ENCODE data around the gene CHPF2. TPM values are rescaled to one million over a fixed set of nuclear protein-coding genes. Genes with fewer than 3 reads are reported as not detected.

Gene CHPF2
- total RNA-seq, 1 experiment from 2014 or later = 19.5 TPM

DNA sequence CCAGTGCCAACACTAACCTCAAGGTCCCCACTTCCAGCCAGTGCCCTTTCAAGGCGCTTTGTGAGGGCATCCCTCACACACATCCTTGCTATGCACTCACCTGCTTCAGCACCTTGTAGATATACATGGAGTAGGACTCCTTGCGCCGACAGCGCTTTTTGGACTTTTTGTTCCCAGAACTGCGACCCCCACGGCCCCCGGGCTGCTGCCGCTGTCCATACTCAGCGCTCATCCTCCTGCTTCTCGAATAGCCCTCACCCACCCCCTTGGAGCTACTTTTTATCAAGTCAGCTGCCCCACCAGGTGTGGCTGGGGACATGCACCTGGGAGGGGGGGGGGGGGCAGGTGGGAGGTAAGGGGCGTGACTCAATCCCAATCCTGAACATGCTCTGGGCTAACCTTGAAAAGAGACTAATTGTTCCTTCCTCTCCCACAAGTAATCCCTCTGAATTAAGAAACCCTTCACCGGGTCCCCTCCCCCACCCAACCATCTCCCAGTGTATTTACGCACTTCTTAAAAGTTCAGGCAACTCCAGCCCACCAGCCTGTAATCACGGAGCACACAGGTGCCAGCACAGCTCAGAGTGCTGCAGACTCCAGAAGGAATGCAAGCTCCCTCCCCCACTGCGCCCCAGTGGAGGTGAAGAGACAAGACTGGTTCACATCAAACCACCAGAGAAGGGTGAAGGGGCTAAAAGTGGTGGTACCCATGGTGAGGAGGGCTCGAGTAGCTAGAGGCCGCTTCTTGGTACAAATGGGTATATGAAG lies 22.0 kb upstream of the CHPF2 start, which contains the start of gene H2BK1:
Gene H2BK1, minus strand, starts transcription at position 402 of the 768 bp plus-strand sequence. Its CDS starts 170 bp downstream, at position 232.
- H3K79me2 ChIP-seq (ENCODE audit: insufficient read depth, low read length) = no peaks in the 10 kb centered on the region
- peaks cover 14 to 25% of the 10 kb centered on the region in 2 experiments; a peak in 3 of 4 replicates for H3K36me3 ChIP-seq (ENCODE audit: control insufficient read depth in 1 of 2, insufficient read depth in 2 of 2, low read length in 2 of 2)
- TF ChIP-seq, protein P1, sequence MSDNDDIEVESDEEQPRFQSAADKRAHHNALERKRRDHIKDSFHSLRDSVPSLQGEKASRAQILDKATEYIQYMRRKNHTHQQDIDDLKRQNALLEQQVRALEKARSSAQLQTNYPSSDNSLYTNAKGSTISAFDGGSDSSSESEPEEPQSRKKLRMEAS (IDR thresholded peaks at IDR 0.05) = no peak
- TF ChIP-seq, protein P2, sequence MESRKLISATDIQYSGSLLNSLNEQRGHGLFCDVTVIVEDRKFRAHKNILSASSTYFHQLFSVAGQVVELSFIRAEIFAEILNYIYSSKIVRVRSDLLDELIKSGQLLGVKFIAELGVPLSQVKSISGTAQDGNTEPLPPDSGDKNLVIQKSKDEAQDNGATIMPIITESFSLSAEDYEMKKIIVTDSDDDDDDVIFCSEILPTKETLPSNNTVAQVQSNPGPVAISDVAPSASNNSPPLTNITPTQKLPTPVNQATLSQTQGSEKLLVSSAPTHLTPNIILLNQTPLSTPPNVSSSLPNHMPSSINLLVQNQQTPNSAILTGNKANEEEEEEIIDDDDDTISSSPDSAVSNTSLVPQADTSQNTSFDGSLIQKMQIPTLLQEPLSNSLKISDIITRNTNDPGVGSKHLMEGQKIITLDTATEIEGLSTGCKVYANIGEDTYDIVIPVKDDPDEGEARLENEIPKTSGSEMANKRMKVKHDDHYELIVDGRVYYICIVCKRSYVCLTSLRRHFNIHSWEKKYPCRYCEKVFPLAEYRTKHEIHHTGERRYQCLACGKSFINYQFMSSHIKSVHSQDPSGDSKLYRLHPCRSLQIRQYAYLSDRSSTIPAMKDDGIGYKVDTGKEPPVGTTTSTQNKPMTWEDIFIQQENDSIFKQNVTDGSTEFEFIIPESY (IDR thresholded peaks at IDR 0.05; ENCODE audit: extremely low read depth, insufficient replicate concordance, low read length) = no peak
- TF ChIP-seq SRF (IDR thresholded peaks at IDR 0.05; ENCODE audit: low read depth) = no peak
- no peak for TF ChIP-seq EZH2phosphoT487 (IDR thresholded peaks at IDR 0.05; ENCODE audit: borderline replicate concordance)
- no peak for TF ChIP-seq CBX3 (IDR thresholded peaks at IDR 0.05; ENCODE audit: low read depth)
- no peaks in the 10 kb centered on the region for H3K27me3 ChIP-seq (ENCODE audit: insufficient read depth, low read length)
- no peak within 1 kb of the TSS for H3K27ac ChIP-seq (ENCODE audit: low read depth, low read length)
- DNase-seq (ENCODE audit: low read depth, low spot score) (no peak), ATAC-seq (no peak)
- H3K9ac ChIP-seq (ENCODE audit: low read length) = no peak within 1 kb of the TSS
- RAD21 ChIA-PET (ENCODE audit: low non-redundant PET in 1 of 2, low total read pairs in 2 of 2, uncharacterized antibody in 2 of 2, unreplicated experiment in 2 of 2) = no interaction called here
- CTCF ChIA-PET = no interaction called here
- H3K4me2 ChIP-seq (ENCODE audit: low read length) = no peak within 1 kb of the TSS
- no peaks in the 10 kb centered on the region for H3K9me2 ChIP-seq (ENCODE audit: insufficient read depth)
- POLR2A ChIA-PET = no interaction called here
- no TSS peak for BruUV-seq (replicated peaks)
- no peak within 1 kb of the TSS for H2AFZ ChIP-seq (ENCODE audit: low read depth, low read length, poor library complexity, severe bottlenecking)
- H3K9me3 ChIP-seq (ENCODE audit: control insufficient read depth in 1 of 2, insufficient read depth in 1 of 2, low read depth in 1 of 2, low read length in 2 of 2) = no peaks in the 10 kb centered on the region
- intact Hi-C loops (cut with micrococcal nuclease) = no loop called here
- H3K4me3 ChIP-seq (replicated peaks in 1 of 2; ENCODE audit: low read depth in 1 of 2, low read length in 2 of 2) = no peak within 1 kb of the TSS
- H3K4me1 ChIP-seq (ENCODE audit: control insufficient read depth in 1 of 2, insufficient read depth in 2 of 2, low read length in 2 of 2) = no peaks in the 10 kb centered on the region
- H4K20me1 ChIP-seq (ENCODE audit: insufficient read depth) = no peaks in the 10 kb centered on the region

All from HCT116 (cell line).